ENCODE measurements around the gene WDR18. TPM values are rescaled to one million over a fixed set of nuclear protein-coding genes. Genes with fewer than 3 reads are reported as not detected.
A peak's percentile ranks its signal among the peaks of the same experiment; 100 is the strongest.

Gene WDR18, protein sequence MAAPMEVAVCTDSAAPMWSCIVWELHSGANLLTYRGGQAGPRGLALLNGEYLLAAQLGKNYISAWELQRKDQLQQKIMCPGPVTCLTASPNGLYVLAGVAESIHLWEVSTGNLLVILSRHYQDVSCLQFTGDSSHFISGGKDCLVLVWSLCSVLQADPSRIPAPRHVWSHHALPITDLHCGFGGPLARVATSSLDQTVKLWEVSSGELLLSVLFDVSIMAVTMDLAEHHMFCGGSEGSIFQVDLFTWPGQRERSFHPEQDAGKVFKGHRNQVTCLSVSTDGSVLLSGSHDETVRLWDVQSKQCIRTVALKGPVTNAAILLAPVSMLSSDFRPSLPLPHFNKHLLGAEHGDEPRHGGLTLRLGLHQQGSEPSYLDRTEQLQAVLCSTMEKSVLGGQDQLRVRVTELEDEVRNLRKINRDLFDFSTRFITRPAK
- total RNA-seq (ENCODE audit: low replicate concordance), result 59.5 and 65.4 TPM in 2 replicates
- long read RNA-seq, transcript WDR18-202 (10 exons, 1,608 nt), result major isoform, 29 of 31 reads
- long read RNA-seq, partial matches to known transcripts, result 1 of 31 reads
- long read RNA-seq, other reads (novel, unspliced or antisense), result 1 of 31 reads

GRCh38 chr19:984165-984967 lies at the start of gene WDR18:
Gene WDR18, plus strand, starts transcription at chr19:984345. Its CDS starts 9 bp downstream, at chr19:984354.
- Mint-ChIP-seq H3K4me3 (peak within 1 kb of the TSS; percentile 94), H3K27me3 (no peaks in the 10 kb centered on the region), H3K9me3 (no peaks in the 10 kb centered on the region), H3K27ac (peak within 1 kb of the TSS; percentile 84), H3K36me3 (no peaks in the 10 kb centered on the region), H3K4me1 (ENCODE audit: unreplicated experiment) (peaks cover 6% of the 10 kb centered on the region)
- DNase-seq (ENCODE audit: extremely low spot score, unreplicated experiment), result peak; percentile 93
- TF ChIP-seq, protein P1, sequence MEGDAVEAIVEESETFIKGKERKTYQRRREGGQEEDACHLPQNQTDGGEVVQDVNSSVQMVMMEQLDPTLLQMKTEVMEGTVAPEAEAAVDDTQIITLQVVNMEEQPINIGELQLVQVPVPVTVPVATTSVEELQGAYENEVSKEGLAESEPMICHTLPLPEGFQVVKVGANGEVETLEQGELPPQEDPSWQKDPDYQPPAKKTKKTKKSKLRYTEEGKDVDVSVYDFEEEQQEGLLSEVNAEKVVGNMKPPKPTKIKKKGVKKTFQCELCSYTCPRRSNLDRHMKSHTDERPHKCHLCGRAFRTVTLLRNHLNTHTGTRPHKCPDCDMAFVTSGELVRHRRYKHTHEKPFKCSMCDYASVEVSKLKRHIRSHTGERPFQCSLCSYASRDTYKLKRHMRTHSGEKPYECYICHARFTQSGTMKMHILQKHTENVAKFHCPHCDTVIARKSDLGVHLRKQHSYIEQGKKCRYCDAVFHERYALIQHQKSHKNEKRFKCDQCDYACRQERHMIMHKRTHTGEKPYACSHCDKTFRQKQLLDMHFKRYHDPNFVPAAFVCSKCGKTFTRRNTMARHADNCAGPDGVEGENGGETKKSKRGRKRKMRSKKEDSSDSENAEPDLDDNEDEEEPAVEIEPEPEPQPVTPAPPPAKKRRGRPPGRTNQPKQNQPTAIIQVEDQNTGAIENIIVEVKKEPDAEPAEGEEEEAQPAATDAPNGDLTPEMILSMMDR (conservative IDR thresholded peaks at IDR 0.05), result peak; percentile 34

GRCh38 chr19:934865-935479 lies 49.2 kb upstream of the WDR18 start:
- Mint-ChIP-seq H3K9me3 (no peaks in the 10 kb centered on the region), H3K36me3 (peaks cover 15% of the 10 kb centered on the region), H3K4me3 (no peak overlapping the region), H3K4me1 (ENCODE audit: unreplicated experiment) (peaks cover 21% of the 10 kb centered on the region), H3K27me3 (no peaks in the 10 kb centered on the region), H3K27ac (peak overlapping the region; percentile 39)
- TF ChIP-seq, protein P1 (conservative IDR thresholded peaks at IDR 0.05), result no peak
- no peak for DNase-seq (ENCODE audit: extremely low spot score, unreplicated experiment)

GRCh38 chr19:936175-936546 lies 48.0 kb upstream of the WDR18 start:
- TF ChIP-seq, protein P1 (conservative IDR thresholded peaks at IDR 0.05), result no peak
- H3K4me1 Mint-ChIP-seq (ENCODE audit: unreplicated experiment), result peaks cover 25% of the 10 kb centered on the region
- DNase-seq (ENCODE audit: extremely low spot score, unreplicated experiment), result no peak
- no peak overlapping the region for H3K27ac Mint-ChIP-seq
- H3K9me3 Mint-ChIP-seq, result no peaks in the 10 kb centered on the region
- no peaks in the 10 kb centered on the region for H3K27me3 Mint-ChIP-seq
- H3K36me3 Mint-ChIP-seq, result peaks cover 20% of the 10 kb centered on the region
- no peak overlapping the region for H3K4me3 Mint-ChIP-seq

GRCh38 chr19:937259-937694 lies 46.9 kb upstream of the WDR18 start:
- H3K4me1 Mint-ChIP-seq (ENCODE audit: unreplicated experiment), result peaks cover 26% of the 10 kb centered on the region
- H3K36me3 Mint-ChIP-seq, result peaks cover 24% of the 10 kb centered on the region
- H3K27ac Mint-ChIP-seq, result peak overlapping the region; percentile 40
- no peak for DNase-seq (ENCODE audit: extremely low spot score, unreplicated experiment)
- H3K27me3 Mint-ChIP-seq, result no peaks in the 10 kb centered on the region
- TF ChIP-seq, protein P1 (conservative IDR thresholded peaks at IDR 0.05), result no peak
- peak overlapping the region; percentile 12 for H3K4me3 Mint-ChIP-seq
- H3K9me3 Mint-ChIP-seq, result no peaks in the 10 kb centered on the region

DNA sequence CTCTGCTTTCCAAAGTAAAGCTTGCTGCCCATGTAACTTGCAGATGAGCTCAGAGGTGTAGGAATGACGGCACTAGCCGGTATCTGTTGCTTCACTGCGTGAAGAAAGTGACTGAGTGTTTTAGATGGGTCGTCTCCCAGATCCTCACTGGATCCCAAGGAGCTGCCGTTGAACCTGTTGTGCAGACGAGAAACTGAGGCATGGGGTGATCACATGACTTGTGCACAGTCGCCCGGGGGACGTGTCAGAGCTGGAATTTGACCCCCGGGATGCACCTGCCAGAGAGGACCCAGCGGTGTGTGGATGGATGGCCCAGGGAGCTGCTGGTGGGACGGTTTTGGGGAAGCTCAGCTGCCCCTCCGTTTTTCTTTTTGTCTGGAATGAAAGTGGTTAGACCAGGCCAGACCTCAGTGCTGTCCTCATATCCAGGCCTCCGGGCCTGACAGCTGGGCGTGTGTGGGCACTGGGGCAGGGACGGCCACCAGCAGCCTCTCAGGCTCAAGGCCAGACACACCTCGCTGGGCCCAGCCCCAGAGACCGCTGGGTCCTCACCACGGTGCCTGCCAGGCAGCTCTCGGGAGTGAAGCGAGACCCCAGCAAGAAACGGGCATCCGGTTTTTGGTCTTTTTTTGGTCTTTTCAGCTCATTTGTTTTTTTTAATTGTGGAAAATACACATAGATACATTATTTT lies 45.8 kb upstream of the WDR18 start:
- Mint-ChIP-seq H3K36me3 (peaks cover 24% of the 10 kb centered on the region), H3K4me1 (ENCODE audit: unreplicated experiment) (peaks cover 22% of the 10 kb centered on the region), H3K4me3 (peak overlapping the region; percentile 44), H3K27ac (peak overlapping the region; percentile 88), H3K27me3 (no peaks in the 10 kb centered on the region), H3K9me3 (no peaks in the 10 kb centered on the region)
- TF ChIP-seq, protein P1 (conservative IDR thresholded peaks at IDR 0.05), result no peak
- no peak for DNase-seq (ENCODE audit: extremely low spot score, unreplicated experiment)
